KOPT-K1 (cell line): ENCODE measurements around the gene CPA4.

Source experiments
- H3K27ac ChIP-seq: fragments of 200-600 bp; sonication (generic); 2 replicates; pipeline ENCODE4 v1.5.1; 2016; ENCODE audit warnings: antibody characterized with exemption, mild to moderate bottlenecking, low read depth, low read length; ENCODE audit not compliant: poor library complexity, severe bottlenecking
- H3K36me3 ChIP-seq: fragments of 200-600 bp; sonication (generic); 2 replicates; pipeline ENCODE4 v1.5.1; 2017; ENCODE audit warnings: antibody characterized with exemption, mild to moderate bottlenecking, low read length, moderate library complexity; ENCODE audit not compliant: insufficient read depth
- H3K9me3 ChIP-seq: fragments of 200-600 bp; sonication (generic); 2 replicates; pipeline ENCODE4 v1.5.1; 2017; ENCODE audit warnings: antibody characterized with exemption, low read length, mild to moderate bottlenecking; ENCODE audit not compliant: insufficient read depth, poor library complexity, severe bottlenecking

The CPA4 gene

DNA sequence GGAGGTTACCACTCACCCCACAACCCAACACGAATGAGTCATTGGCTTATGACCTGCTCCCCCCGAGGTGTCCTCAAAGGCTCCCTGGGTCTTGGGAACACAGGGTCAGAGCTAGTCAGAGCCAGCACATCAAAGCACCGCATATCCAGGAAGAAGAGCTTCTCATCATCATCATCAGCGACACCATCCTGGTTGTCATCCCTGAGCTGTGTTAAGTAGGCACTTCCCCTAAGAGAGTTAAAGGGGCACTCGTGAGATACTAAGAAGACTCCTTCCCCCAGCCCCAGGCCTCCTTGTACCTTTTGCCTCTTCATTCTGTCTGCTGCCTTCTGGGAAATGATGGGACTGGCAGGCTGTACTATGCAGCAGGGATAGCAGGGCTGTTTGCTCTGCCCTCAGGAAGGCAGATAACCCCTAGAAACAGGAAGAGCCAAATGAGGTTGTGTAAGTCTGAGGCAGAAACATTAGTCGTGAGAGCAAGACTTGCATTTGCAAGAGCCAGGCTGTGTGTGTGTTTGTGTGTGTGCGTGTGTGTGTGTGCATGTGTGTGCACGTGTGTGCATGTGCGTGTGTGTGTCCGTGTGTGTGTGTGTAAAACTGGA, 76.2 kb downstream of the CPA4 start:
- H3K36me3 ChIP-seq, result no peaks in the 10 kb centered on the region
- H3K9me3 ChIP-seq, result no peaks in the 10 kb centered on the region
- no peak overlapping the region for H3K27ac ChIP-seq

DNA sequence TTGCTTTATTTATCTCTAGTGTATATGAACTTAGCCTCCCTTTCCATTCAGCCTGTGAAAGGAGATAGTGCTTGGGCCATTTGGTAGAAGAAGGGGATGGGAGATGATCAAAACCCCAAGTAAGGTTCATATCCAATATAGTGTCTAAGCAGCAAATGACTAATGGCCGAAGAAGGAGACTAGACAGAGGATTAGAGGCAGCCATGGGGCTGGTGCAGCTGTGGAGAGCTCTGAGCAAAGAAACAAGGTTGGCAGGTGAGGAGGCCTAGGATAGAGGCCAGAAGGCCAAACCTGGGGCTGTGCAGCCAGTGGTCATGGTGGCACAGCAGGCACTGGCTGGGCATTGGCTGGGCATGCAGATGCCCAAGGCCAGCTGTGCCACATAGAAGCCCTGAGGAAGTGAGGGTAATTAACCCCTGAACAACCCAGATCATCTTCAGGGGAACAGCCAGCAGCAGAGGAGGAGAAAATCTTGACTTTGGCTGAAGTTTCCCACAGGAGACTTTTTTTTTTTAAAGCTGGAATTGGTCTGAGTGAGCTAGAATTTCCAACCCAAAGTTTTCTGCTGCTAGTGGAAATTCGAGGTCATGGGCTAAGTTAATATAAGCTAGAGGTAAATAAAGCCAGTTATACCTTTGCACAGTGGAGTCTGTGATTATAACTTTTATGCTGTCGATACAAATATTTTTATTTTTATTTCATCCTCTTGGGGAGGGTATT, 77.0 kb downstream of the CPA4 start:
- Histone ChIP-seq H3K9me3 (no peaks in the 10 kb centered on the region), H3K36me3 (no peaks in the 10 kb centered on the region), H3K27ac (no peak overlapping the region)

- Histone ChIP-seq H3K9me3 (peaks cover 4% of the 10 kb centered on the region), H3K27ac (no peak overlapping the region), H3K36me3 (no peaks in the 10 kb centered on the region)
Measured at GRCh38 chr7:130371046-130371445, 78.1 kb downstream of the CPA4 start.

- H3K9me3 ChIP-seq, result peaks cover 20% of the 10 kb centered on the region
- no peaks in the 10 kb centered on the region for H3K36me3 ChIP-seq
- H3K27ac ChIP-seq, result no peak overlapping the region
Measured at GRCh38 chr7:130372402-130373165, 79.6 kb downstream of the CPA4 start.
